Uterus (tissue), 2 donors: ENCODE data around the gene SORT1.

Experiments
- POLR2A ChIP-seq, 2 donors: fragments of 450-650 bp; IDR thresholded peaks; one replicate each; pipeline ENCODE4 v1.6.1; 2016; ENCODE audit warnings: antibody characterized with exemption in 2 of 2, mild to moderate bottlenecking in 1 of 2, moderate library complexity in 1 of 2
- TF ChIP-seq, protein P1 (sequence below), 4 experiments: fragments of 200-600 bp in 2 of 4; fragments of 450-650 bp in 2 of 4; sonication (generic) in 2 of 4; IDR thresholded peaks; one replicate each; pipeline ENCODE4 v1.5.1; 2016 to 2019; ENCODE audit warnings: antibody characterized with exemption in 4 of 4, mild to moderate bottlenecking in 2 of 4, moderate library complexity in 1 of 4

DNA sequence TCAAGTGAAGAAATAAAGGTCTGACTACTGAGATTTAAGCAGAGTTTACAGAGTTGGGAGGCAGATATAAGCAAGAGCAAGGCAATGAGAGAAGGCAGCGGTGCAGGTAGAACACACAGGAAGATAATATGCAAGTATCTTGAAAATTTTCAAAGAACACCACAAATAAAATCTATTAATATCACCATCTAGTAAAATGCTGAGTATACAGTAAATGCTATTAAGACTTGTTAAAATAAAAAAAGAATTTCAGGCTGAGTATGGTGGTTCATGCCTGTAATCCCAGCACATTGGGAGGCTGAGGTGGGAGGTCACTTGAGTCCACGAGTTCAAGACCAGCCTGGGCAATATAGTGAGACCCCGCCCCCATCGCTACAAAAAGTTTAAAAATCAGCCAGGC lies 20.0 kb downstream of the SORT1 start:
- TF ChIP-seq POLR2A (IDR thresholded peaks at IDR 0.05): no peak
- TF ChIP-seq, protein P1, sequence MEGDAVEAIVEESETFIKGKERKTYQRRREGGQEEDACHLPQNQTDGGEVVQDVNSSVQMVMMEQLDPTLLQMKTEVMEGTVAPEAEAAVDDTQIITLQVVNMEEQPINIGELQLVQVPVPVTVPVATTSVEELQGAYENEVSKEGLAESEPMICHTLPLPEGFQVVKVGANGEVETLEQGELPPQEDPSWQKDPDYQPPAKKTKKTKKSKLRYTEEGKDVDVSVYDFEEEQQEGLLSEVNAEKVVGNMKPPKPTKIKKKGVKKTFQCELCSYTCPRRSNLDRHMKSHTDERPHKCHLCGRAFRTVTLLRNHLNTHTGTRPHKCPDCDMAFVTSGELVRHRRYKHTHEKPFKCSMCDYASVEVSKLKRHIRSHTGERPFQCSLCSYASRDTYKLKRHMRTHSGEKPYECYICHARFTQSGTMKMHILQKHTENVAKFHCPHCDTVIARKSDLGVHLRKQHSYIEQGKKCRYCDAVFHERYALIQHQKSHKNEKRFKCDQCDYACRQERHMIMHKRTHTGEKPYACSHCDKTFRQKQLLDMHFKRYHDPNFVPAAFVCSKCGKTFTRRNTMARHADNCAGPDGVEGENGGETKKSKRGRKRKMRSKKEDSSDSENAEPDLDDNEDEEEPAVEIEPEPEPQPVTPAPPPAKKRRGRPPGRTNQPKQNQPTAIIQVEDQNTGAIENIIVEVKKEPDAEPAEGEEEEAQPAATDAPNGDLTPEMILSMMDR (IDR thresholded peaks at IDR 0.05): no peak
